BE2C (cell line): Measurements from ENCODE around the gene MB.
A peak's percentile ranks its signal among the peaks of the same experiment; 100 is the strongest.
"Not testable (repeated sequence)": the region's sequence is repeated elsewhere in the genome, so short reads cannot be mapped to it uniquely, and the experiment has no call there.

Experiments
- DNase-seq: peaks from one replicate; pipeline ENCODE4 v3.0.0-alpha.2; 2020
- H3K27me3 ChIP-seq: fragments of 250-450 bp; sonication (Bioruptor Pico); 2 replicates; pipeline ENCODE4 v1.5.1; 2020; ENCODE audit warnings: mild to moderate bottlenecking
- H3K36me3 ChIP-seq: fragments of 250-450 bp; sonication (Bioruptor Pico); 2 replicates; pipeline ENCODE4 v1.5.1; 2020; ENCODE audit warnings: mild to moderate bottlenecking
- H3K4me1 ChIP-seq: fragments of 250-450 bp; sonication (Bioruptor Pico); 2 replicates; pipeline ENCODE4 v1.5.1; 2020
- H3K4me3 ChIP-seq: 2 replicates; pipeline ENCODE4 v1.5.1; 2011; ENCODE audit warnings: low read depth, low read length
- H3K9me3 ChIP-seq: fragments of 250-450 bp; sonication (Bioruptor Pico); 2 replicates; pipeline ENCODE4 v1.5.1; 2020
- CTCF ChIP-seq: IDR thresholded peaks from 2 replicates; pipeline ENCODE4 v1.5.1; 2012; ENCODE audit warnings: mild to moderate bottlenecking, low read depth, low read length

Gene MB

GRCh38 chr22:35629406-35630216 is 12.5 kb upstream of the MB start:
- no peak for DNase-seq
- Histone ChIP-seq H3K27me3 (no peaks in the 10 kb centered on the region), H3K4me1 (peaks cover 8% of the 10 kb centered on the region), H3K4me3 (no peak overlapping the region), H3K36me3 (no peaks in the 10 kb centered on the region), H3K9me3 (no peaks in the 10 kb centered on the region)
- no peak for TF ChIP-seq CTCF

- TF ChIP-seq CTCF: no peak
- no peaks in the 10 kb centered on the region for H3K27me3 ChIP-seq
- no peaks in the 10 kb centered on the region for H3K36me3 ChIP-seq
- DNase-seq: no peak
- peaks cover 8% of the 10 kb centered on the region for H3K4me1 ChIP-seq
- H3K4me3 ChIP-seq: no peak overlapping the region
- no peaks in the 10 kb centered on the region for H3K9me3 ChIP-seq
Measured at GRCh38 chr22:35628732-35629131, 11.6 kb upstream of the MB start.

- Histone ChIP-seq H3K27me3 (no peaks in the 10 kb centered on the region), H3K4me1 (peaks cover 15% of the 10 kb centered on the region), H3K4me3 (peak overlapping the region; percentile 52), H3K9me3 (no peaks in the 10 kb centered on the region), H3K36me3 (no peaks in the 10 kb centered on the region)
- TF ChIP-seq CTCF: peak; percentile 66
- DNase-seq: peak; percentile 78
Measured at GRCh38 chr22:35627267-35628041, 10.3 kb upstream of the MB start.

- Histone ChIP-seq H3K4me3 (no peak overlapping the region), H3K27me3 (no peaks in the 10 kb centered on the region), H3K36me3 (no peaks in the 10 kb centered on the region), H3K9me3 (no peaks in the 10 kb centered on the region), H3K4me1 (peaks cover 26% of the 10 kb centered on the region)
- peak; percentile 60 for DNase-seq
- TF ChIP-seq CTCF: no peak
Measured at GRCh38 chr22:35625763-35626432, 8.8 kb upstream of the MB start.

DNA sequence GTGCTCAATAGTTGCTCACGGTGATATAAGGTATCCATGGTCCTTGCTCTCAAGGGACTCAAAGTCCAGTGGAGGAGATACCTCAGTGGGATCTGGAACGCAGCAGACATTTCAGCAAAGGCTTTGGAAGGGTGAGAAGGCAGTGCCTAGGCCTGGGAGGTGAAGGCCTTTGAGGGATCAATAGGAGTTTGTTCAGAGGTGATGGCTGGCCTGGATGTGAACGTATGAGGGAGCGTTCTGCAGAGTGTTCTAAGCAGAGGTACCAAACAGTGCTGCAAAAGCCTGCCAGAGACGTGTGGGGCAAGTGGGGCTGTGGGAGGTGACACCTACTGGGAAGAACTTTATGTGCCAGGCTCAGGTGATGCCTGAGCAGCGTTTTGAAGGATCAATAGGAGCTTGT is 7.4 kb upstream of the MB start:
- no peak for TF ChIP-seq CTCF
- Histone ChIP-seq H3K4me1 (peaks cover 32% of the 10 kb centered on the region), H3K27me3 (no peaks in the 10 kb centered on the region), H3K36me3 (no peaks in the 10 kb centered on the region), H3K4me3 (no peak overlapping the region), H3K9me3 (no peaks in the 10 kb centered on the region)
- DNase-seq: no peak

GRCh38 chr22:35623885-35624284 is 6.8 kb upstream of the MB start:
- H3K27me3 ChIP-seq, H3K36me3 ChIP-seq, H3K9me3 ChIP-seq, H3K4me3 ChIP-seq, DNase-seq: not testable (repeated sequence)
- H3K4me1 ChIP-seq: peaks cover 32% of the 10 kb centered on the region
